Testis (tissue), 2 donors: Measurements from ENCODE around the gene CLSTN1.

Experiments used
- POLR2A ChIP-seq: fragments of 450-650 bp; IDR thresholded peaks from one replicate; pipeline ENCODE4 v1.6.1; 2017; ENCODE audit warnings: antibody characterized with exemption, mild to moderate bottlenecking, moderate library complexity
- TF ChIP-seq, protein P1 (sequence below), 3 experiments: fragments of 450-650 bp in 2 of 3; fragments of 200-600 bp in 1 of 3; sonication (generic) in 1 of 3; IDR thresholded peaks; one replicate each; pipeline ENCODE4 v1.5.1; 2016 to 2019; ENCODE audit warnings: antibody characterized with exemption in 3 of 3, mild to moderate bottlenecking in 2 of 3, moderate library complexity in 1 of 3

DNA sequence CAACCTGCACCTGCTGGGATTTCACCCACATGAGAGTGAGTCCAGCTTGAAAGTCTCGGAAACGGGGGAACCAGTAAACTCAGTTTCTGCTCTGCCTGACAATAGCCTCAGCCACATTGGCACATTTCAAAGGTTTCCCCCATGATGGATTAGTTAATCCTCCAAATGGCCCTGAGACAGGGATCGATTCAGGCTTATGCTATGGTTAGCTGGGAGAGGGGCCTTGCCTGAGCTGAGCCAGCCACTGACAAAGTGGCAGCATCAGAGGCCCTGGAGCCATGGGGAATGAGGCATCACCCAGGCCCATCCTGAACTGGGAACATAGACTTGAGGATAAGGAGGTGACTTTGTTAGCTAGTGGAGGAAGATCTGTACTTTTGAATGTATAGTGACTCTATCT lies 2.9 kb upstream of the CLSTN1 start:
- TF ChIP-seq, protein P1, sequence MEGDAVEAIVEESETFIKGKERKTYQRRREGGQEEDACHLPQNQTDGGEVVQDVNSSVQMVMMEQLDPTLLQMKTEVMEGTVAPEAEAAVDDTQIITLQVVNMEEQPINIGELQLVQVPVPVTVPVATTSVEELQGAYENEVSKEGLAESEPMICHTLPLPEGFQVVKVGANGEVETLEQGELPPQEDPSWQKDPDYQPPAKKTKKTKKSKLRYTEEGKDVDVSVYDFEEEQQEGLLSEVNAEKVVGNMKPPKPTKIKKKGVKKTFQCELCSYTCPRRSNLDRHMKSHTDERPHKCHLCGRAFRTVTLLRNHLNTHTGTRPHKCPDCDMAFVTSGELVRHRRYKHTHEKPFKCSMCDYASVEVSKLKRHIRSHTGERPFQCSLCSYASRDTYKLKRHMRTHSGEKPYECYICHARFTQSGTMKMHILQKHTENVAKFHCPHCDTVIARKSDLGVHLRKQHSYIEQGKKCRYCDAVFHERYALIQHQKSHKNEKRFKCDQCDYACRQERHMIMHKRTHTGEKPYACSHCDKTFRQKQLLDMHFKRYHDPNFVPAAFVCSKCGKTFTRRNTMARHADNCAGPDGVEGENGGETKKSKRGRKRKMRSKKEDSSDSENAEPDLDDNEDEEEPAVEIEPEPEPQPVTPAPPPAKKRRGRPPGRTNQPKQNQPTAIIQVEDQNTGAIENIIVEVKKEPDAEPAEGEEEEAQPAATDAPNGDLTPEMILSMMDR (IDR thresholded peaks at IDR 0.05) = no peak
- no peak for TF ChIP-seq POLR2A
